Mesothelial cell of epicardium (in vitro differentiated cells): ENCODE measurements around the gene SMIM44. TPM values are rescaled to one million over a fixed set of nuclear protein-coding genes. Genes with fewer than 3 reads are reported as not detected.
A peak's percentile ranks its signal among the peaks of the same experiment; 100 is the strongest.

Experiments used
- DNase-seq, 2 experiments: peaks; one replicate each; pipeline ENCODE4 v3.0.0; 2021; ENCODE audit warnings: low spot score in 2 of 2; ENCODE audit not compliant: unreplicated experiment in 2 of 2
- H3K27ac Mint-ChIP-seq: 2 replicates; pipeline ENCODE4 v1.8.0; 2021; ENCODE audit warnings: mixed read lengths
- H3K27me3 Mint-ChIP-seq: 2 replicates; pipeline ENCODE4 v1.8.0; 2021; ENCODE audit warnings: low read depth, mixed read lengths
- H3K36me3 Mint-ChIP-seq: 2 replicates; pipeline ENCODE4 v1.8.0; 2021; ENCODE audit warnings: mixed read lengths
- H3K4me1 Mint-ChIP-seq: 2 replicates; pipeline ENCODE4 v1.8.0; 2021; ENCODE audit warnings: mixed read lengths
- H3K4me3 Mint-ChIP-seq: 2 replicates; pipeline ENCODE4 v1.8.0; 2021; ENCODE audit warnings: mild to moderate bottlenecking, moderate library complexity, mixed read lengths
- H3K9me3 Mint-ChIP-seq: 2 replicates; pipeline ENCODE4 v1.8.0; 2021; ENCODE audit warnings: mixed read lengths
- total RNA-seq: library from RNA; stranded (reverse); gene quantifications from 3 replicates; pipeline ENCODE4 v1.2.1, GENCODE V29; 2021
- TF ChIP-seq, protein P1 (sequence below): fragments of 200-600 bp; sonication (generic); IDR thresholded peaks from one replicate; pipeline ENCODE4 v1.5.0; 2021; ENCODE audit warnings: antibody characterized with exemption; ENCODE audit not compliant: unreplicated experiment

Gene SMIM44
- total RNA-seq, 1 donor from 2014 or later, result not detected

DNA sequence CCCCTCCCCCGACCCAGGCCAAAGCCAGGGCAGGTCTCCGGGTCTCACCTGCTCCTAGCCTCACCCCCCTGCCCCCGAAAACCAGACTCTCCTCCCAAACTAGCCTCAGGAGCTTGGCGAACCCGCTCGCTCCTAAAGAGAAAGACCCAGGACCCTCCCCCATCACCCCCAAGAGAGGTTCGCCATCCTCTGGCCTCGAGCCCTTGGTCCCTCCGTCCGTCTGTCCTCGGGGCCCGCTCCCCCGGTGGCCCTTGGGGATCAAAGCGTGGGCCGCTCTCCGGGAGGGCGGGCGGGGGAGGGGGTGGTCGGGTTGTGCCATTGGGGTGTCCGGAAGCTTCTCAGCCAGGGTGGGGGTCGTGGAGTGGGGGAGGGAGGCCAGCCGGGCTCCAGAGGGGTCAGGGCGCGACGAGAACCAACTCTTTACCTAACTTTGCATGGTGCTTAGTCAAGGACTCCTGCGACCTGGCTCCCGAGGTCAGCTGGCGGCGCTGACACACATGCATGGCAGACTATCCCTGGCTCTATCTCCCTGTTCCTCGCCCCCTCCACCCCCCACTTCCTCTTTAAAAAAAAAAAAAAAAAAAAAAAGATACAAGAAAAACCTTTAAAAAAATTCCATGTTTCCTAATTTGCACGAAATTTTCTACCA is 18.5 kb downstream of the SMIM44 start:
- TF ChIP-seq, protein P1, sequence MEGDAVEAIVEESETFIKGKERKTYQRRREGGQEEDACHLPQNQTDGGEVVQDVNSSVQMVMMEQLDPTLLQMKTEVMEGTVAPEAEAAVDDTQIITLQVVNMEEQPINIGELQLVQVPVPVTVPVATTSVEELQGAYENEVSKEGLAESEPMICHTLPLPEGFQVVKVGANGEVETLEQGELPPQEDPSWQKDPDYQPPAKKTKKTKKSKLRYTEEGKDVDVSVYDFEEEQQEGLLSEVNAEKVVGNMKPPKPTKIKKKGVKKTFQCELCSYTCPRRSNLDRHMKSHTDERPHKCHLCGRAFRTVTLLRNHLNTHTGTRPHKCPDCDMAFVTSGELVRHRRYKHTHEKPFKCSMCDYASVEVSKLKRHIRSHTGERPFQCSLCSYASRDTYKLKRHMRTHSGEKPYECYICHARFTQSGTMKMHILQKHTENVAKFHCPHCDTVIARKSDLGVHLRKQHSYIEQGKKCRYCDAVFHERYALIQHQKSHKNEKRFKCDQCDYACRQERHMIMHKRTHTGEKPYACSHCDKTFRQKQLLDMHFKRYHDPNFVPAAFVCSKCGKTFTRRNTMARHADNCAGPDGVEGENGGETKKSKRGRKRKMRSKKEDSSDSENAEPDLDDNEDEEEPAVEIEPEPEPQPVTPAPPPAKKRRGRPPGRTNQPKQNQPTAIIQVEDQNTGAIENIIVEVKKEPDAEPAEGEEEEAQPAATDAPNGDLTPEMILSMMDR, result no peak
- Mint-ChIP-seq H3K4me3 (no peak overlapping the region), H3K27ac (no peak overlapping the region), H3K4me1 (peaks cover 13% of the 10 kb centered on the region), H3K27me3 (peaks cover 62% of the 10 kb centered on the region), H3K9me3 (peaks cover 9% of the 10 kb centered on the region), H3K36me3 (peaks cover 6% of the 10 kb centered on the region)
- DNase-seq, result no peak

GRCh38 chr19:3463714-3464586 is 19.3 kb downstream of the SMIM44 start:
- Mint-ChIP-seq H3K4me3 (peak overlapping the region; percentile 33), H3K27ac (no peak overlapping the region), H3K4me1 (peaks cover 20% of the 10 kb centered on the region), H3K36me3 (peaks cover 6% of the 10 kb centered on the region), H3K27me3 (peaks cover 58% of the 10 kb centered on the region), H3K9me3 (peaks cover 9% of the 10 kb centered on the region)
- DNase-seq, result no peak
- TF ChIP-seq, protein P1, result no peak

- peak overlapping the region; percentile 40 for H3K4me3 Mint-ChIP-seq
- H3K27ac Mint-ChIP-seq, result no peak overlapping the region
- TF ChIP-seq, protein P1, result no peak
- H3K9me3 Mint-ChIP-seq, result peaks cover 3% of the 10 kb centered on the region
- DNase-seq, result no peak
- peaks cover 4% of the 10 kb centered on the region for H3K36me3 Mint-ChIP-seq
- H3K4me1 Mint-ChIP-seq, result peaks cover 27% of the 10 kb centered on the region
- peaks cover 59% of the 10 kb centered on the region for H3K27me3 Mint-ChIP-seq
Observed at GRCh38 chr19:3462991-3463713, 20.1 kb downstream of the SMIM44 start.

GRCh38 chr19:3459965-3460582 is 23.2 kb downstream of the SMIM44 start:
- TF ChIP-seq, protein P1, result no peak
- H3K36me3 Mint-ChIP-seq, result peaks cover 2% of the 10 kb centered on the region
- no peaks in the 10 kb centered on the region for H3K9me3 Mint-ChIP-seq
- H3K4me3 Mint-ChIP-seq, result no peak overlapping the region
- no peak for DNase-seq
- peaks cover 44% of the 10 kb centered on the region for H3K27me3 Mint-ChIP-seq
- H3K27ac Mint-ChIP-seq, result peak overlapping the region; percentile 71
- H3K4me1 Mint-ChIP-seq, result peaks cover 40% of the 10 kb centered on the region
